Activated naive CD4-positive, alpha-beta T cell treated with Interleukin-2 at 50 U/mL for 16 hours (primary cell): ENCODE measurements around the gene AGL.
A peak's percentile ranks its signal among the peaks of the same experiment; 100 is the strongest.
"Not testable (repeated sequence)": the region's sequence is repeated elsewhere in the genome, so short reads cannot be mapped to it uniquely, and the experiment has no call there.

Experiments used
- DNase-seq: peaks from one replicate; pipeline ENCODE4 v3.0.0-alpha.2; 2020

AGL gene

DNA sequence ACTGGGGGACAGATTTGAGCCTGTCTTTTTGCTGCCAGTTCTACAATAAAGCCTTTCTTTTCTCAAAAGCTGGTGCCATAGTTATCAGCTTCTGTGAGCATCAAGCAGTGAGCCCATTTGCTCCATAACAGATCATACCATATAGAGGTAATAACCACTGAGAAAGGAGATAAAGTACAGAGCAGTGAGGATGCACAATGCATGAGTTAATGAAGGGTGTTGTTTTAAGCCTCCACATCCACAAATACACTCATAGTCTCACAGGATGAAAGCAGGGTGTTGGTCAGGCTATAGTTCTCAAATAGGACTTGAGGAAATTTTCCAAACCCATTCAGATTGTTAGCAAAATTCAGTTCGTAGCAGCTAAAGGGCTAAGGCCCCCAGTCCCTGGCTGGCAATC, 94.0 kb downstream of the AGL start:
- DNase-seq, result no peak

DNA sequence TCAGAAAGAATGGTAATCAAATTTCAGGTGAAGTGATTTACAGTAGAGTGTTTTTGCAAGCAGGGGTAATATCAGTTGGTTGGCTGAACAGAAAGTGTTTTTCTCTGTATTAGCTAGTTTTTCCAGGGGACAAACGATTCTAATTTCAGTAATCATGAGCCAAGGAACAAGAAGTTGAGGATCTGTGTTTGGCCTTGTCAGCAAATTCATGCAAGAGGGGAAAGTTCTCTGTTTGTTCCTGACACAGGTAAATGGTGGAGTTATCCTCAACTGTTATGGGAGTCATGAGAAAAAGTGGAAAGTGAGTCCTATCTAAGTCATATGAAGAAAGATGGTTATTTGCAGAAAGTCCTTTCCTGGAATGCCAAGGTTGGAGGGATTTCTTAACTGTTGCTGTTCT, 95.0 kb downstream of the AGL start:
- no peak for DNase-seq

GRCh38 chr1:99950486-99950885, 100.3 kb downstream of the AGL start:
- DNase-seq, result no peak

DNA sequence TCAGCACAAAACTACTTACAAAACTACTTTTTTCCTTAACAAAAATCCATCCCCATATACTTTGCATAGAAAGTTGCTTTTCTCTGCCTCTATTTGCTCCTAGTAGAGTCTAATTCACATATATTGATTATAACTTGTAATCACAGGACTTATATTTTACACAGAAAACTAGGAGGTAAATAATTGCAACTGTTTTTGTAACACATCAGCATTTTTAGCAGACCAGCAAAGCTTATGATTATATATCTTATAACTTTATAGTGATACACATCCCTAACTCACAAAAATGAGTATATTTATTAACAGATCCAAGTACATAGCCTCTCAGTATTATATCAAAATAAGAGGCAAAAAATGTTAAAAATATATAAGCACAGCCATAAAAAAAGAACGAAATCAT, 102.4 kb downstream of the AGL start:
- no peak for DNase-seq

DNA sequence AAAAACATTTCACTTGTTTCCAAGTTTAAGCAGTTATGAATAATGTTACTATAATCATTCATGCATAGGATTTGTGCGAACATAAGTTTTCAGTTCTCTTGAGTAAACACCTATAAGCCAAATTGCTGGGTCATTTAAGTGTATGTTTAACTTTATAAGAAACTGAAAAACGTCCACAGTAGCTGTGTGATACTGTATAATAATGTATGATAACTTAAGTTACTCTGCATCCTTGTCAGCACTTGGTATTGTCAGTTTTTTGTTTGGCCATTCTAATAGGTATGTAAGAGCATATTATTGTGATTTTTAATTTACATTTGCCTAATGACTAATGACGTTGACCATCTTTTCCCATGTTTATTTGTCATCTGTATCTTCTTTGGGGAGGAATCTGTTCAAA, 105.2 kb downstream of the AGL start:
- no peak for DNase-seq

GRCh38 chr1:99956755-99957154, 106.6 kb downstream of the AGL start:
- DNase-seq, result no peak

DNA sequence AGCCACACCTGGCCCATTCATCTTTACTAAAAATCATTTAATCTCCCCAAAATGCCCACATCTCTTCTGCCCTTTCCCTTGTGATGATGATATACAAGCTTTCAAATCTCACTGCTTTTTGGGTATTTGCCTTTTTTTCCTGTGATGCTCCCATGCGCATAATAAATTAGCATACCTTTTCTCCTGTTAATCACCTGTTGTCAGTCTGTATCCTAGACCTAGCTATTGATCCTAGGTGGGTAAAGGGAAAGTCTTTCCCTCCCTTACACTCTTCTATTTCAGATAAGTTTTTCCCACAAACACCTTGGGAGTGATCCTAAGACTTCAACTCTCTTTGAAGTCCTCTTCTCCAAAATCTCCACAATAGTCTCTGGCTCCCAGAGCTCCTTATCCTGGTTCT, 107.7 kb downstream of the AGL start:
- no peak for DNase-seq

- not testable (repeated sequence) for DNase-seq
Measured at GRCh38 chr1:99959189-99959705, 109.1 kb downstream of the AGL start.

DNA sequence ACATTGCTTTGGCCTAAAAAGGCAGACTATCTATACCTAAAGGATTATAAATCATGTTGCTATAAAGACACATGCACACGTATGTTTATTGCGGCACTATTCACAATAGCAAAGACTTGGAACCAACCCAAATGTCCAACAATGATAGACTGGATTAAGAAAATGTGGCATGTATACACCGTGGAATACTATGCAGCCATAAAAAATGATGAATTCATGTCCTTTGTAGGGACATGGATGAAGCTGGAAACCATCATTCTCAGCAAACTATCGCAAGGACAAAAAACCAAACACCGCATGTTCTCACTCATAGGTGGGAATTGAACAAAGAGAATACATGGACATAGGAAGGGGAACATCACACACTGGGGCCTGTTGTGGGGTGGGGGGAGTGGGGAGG, 110.1 kb downstream of the AGL start:
- DNase-seq, result not testable (repeated sequence)

GRCh38 chr1:99963041-99963795, 113.1 kb downstream of the AGL start:
- DNase-seq, result no peak

GRCh38 chr1:99964806-99965205, 114.6 kb downstream of the AGL start:
- DNase-seq, result no peak

DNA sequence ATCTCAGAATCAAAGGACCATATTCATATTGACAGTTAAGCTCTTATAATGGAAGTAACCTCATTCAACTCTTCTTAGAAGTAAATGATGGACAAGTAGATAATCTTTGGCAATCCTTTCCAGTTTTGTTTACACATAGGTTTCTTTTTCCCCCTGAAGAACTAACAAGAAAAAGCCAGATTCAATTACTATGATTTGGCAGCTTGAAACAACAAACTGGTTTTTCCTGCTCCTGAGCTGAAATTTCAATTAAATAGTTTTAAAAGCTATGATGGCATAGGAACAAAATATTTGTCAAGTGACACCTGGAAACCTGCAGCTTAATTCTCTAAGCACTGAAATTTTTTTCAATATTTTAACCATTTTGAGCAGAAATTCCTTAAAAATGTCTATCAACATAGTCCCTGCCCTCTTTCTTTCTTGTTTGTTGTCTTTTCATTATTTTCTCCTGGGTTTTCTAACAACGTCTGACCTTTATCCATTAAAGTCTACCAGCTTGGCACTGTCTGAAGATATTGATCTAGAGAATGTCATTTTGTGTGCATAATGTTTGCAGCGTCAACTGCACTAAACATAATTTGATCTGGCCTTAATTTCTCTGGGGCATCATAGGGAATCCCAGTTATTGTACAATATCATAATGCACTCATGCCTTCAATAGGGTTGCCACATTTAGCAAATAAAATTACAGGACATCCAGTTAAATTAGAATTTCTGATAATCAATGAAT, 115.7 kb downstream of the AGL start:
- no peak for DNase-seq

DNA sequence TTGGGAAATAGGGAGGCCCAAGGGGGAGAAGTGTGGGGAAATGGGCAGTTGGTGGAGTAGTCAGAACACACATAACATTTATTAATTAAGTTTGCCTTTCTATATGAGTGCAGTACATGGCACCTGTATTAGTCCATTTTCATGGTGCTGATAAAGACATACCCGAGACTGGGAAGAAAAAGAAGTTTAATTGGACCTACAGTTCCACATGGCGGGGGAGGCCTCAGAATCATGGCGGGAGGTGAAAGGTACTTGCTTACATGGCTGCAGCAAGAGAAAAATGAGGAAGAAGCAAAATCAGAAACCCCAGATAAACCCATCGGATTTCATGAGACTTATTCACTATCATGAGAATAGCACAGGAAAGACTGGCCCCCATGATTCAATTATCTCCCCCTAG, 118.1 kb downstream of the AGL start:
- DNase-seq, result no peak

GRCh38 chr1:99969260-99969728, 119.1 kb downstream of the AGL start:
- no peak for DNase-seq

DNA sequence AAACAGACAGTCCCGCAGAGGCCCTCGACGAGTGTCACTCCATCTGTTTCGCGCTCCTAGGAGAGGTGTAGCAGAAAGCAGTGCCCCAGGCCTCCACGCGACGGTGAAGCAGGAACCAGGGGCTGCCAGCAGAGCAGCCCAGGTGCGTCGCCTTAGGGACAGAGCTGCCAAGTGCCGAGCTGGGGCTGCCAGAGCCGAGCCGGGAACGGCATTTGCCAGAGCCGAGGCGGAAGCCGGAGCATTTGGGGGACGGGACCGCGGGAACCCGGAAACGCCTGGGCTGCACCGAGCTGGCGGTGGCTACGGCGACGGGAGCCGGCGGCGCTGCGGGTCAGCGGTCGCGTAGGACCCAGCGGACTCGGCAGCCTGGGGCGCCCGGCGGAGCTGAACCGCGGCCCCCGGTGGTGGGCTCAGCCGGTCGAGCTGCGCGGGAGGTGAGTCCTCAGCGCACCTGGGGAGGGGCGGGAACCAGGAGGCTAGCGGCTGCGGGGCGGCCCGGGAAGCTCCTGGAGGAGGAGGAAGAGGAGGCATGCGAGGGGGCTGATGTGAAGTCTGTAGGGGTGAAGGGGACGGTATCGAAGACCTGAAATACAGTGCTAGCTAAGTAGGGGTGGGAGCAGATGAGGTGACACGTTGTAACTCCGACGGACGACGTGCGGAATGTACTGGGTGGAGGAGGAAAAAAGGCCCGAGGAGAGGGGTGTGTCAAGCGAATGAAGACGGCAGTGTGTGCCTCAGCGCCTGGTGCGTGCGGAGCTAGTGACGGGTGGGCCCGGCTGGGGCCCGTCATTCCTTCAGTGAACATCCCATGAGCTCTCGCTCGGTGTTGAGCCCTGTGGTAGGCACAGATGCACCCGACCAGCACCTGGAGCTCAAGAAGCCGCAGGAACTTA, 119.8 kb downstream of the AGL start, which contains the start of gene SLC35A3:
Gene SLC35A3 (plus strand): TSS at position 268 of the 893 bp plus-strand sequence. CDS start 23,559 bp downstream, outside the sequence.
- DNase-seq, result peak; percentile 84

- no peak for DNase-seq
Measured at GRCh38 chr1:99970713-99971255, 120.6 kb downstream of the AGL start.

DNA sequence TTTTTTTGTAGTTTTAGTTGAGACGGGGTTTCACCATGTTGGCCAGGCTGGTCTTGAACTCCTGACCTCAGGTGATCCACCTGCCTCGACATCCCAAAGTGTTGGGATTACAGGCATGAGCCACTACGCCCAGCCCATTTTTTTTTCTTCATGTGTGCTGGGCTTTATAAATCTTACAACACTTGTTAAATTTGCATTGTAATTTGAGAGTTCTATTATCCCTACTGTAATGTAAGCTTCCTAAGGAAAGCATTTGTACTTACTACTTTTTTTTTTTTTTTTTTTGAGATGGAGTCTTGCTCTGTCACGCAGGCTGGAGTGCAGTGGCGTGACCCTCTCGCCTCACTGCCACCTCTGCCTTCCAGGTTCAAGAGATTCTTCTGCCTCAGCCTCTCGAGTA, 121.9 kb downstream of the AGL start:
- DNase-seq, result not testable (repeated sequence)
